ENCODE results near the gene ENDOG.
A peak's percentile ranks its signal among the peaks of the same experiment; 100 is the strongest.

Gene ENDOG

DNA sequence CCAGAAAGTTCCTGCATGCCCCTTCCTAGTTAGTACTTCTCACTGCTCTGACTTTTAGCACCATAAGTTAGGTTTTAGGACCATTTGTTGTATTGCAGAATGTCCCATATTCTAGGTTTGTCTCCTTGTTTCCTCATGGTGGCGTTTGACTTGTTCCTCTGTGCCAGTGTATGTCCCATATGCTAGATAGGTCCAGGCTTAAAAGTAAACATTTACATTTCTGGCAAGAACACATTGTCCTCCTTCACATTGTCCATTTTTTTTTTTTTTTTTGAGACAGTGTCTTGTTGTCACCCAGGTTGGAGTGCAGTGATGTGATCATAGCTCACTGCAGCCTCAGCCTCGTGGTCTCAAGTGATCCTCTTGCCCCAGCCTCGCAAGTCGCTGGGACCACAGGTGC is 15.8 kb upstream of the ENDOG start:
- no peak for DNase-seq

DNA sequence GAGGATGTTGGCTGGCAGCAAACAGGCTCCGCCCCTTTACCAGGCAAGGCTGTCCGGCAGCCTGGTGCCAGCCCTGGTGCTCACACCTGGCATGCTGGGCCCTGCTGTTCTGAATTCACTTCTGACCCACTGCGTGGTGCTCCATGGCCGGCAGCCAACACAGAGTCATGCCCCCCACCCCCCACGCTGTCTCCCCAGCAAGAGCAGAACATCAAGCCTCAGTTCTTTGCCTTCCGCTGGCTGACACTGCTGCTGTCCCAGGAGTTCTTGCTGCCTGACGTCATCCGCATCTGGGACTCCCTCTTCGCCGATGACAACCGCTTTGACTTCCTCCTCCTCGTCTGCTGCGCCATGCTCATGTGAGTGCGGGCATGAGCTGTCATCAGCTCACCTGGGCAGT is 12.6 kb upstream of the ENDOG start:
- no peak for DNase-seq

DNA sequence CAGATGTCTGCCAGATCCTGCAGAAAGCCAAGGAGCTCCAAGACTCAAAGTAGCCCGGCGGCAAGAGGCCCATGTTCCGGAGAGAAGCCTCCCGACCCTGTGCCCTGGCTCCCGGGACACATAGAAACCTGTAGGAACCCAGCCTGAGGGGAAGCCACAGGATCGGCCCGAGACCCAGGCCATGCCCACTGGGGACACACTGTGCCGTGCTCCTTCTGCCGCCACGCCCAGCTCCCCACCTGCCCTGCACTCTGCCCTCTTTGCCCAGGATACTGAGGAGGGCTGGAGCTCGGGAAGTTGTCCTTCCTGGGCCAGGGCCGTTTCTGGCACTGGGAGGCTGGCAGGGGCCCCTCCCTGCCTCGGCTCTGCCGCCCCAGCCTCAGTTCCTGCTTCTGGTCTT is 10.5 kb upstream of the ENDOG start:
- no peak for DNase-seq

DNA sequence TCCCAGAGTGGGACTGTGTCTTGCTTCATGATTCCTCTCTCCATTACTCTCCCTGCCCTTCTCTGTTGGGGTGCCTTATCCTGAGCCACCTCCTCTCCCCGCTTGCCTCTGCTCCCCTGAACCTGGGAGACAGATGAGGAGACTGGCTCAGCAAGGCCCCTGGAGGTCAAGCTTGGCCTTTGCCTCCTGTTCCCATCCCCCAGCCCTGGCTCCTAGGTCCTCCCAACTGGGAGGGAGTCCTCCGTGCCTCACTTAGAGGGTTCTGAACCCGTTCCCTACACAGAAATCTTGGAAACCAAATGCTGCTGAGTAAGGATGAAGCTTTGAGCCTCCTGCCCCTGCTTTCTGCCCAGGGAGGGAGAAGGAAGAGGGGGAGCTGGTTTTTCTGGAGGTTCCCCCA is 9.8 kb upstream of the ENDOG start:
- DNase-seq = no peak

DNA sequence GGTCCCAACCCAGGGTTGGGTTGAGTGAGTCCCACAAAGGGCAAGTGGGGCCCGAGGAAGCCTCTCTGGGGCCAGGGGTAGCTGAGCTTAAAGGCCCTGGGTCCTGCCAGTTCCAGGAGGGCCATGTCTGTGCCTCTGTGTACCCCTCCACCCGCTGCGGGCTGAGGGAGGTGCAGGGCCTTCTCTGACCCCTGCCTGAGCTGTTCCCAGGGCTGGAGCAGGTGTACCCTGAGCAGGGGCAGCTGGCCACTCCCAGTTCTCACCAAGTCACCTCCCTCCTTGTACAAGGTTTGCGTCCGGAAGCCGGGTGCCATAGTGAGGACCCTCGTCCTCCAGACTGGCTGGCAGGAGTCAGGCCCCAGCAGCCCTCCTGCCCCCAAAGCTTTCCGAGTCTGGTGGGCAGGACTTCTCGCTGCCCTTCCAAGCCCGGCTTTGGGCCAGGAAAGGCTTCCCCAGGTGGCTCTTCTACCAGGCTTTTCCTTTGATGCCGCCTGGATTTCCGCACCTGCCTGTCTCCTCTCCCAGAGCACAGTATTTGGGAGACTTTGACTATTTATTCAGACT is 9.2 kb upstream of the ENDOG start:
- DNase-seq = no peak

DNA sequence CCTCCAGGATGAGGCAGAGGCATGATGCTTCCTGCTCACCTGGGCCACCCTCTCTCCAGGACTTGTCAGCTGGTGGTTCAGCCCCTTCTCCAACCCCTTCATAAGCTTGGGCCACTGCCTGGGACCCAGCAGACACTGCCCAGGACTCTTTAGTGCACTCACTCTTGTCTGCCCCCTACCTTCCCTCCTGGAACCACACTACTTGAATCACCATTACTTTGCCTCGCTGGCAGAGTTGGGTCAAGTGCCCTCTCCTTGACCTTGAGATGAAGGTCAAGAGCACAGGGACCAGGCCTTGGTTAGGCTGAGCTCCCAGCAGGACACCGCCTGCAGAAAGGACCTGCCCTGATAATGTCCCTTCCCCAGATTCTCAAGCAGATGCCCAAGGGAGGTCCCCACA is 8.5 kb upstream of the ENDOG start:
- no peak for DNase-seq

DNA sequence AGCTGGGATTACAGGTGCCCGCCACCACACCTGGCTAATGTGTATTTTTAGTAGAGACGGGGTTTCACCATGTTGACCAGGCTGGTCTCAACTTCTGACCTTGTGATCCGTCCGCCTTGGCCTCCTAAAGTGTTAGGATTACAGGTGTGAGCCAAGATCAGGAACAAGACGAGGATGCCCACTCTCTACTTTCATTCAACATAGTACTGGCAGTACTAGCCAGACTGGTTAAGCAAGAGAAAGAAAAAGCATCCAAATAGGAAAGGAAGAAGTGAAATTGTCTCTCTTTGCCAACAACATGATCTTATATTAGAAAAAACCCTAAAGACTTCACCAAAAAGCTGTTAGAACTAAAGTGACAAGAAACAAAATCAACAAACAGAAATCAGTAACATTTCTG is 7.4 kb upstream of the ENDOG start:
- no peak for DNase-seq

DNA sequence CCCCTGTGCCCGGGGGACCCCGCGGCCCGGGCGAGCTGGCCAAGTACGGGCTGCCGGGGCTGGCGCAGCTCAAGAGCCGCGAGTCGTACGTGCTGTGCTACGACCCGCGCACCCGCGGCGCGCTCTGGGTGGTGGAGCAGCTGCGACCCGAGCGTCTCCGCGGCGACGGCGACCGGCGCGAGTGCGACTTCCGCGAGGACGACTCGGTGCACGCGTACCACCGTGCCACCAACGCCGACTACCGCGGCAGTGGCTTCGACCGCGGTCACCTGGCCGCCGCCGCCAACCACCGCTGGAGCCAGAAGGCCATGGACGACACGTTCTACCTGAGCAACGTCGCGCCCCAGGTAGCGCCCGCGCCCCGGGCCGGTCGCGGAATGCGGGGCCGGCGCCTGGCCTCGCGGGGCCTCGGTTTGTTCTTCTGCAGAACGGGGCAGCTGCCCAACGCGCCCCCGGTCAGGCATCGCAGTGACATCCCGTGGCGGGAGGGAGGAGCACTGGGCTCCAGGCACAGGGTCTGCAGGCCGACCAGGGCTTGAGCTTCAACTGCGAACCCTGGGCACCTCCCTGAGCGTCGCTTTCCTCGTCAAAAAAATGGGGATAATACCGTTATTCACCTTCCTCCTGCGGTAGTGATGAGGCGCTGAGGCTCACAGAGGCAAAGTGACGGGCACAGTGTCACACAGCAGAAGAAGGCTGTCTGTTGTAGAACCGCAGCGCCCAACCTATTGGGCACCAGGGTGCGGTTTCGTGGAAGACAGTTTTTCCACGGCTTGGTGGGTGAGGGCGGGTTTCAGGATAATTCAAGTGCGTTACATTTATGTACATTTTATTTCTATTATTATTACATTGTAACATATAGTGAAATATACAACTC is 777 bp downstream of the ENDOG start:
- peak; percentile 30 for DNase-seq

DNA sequence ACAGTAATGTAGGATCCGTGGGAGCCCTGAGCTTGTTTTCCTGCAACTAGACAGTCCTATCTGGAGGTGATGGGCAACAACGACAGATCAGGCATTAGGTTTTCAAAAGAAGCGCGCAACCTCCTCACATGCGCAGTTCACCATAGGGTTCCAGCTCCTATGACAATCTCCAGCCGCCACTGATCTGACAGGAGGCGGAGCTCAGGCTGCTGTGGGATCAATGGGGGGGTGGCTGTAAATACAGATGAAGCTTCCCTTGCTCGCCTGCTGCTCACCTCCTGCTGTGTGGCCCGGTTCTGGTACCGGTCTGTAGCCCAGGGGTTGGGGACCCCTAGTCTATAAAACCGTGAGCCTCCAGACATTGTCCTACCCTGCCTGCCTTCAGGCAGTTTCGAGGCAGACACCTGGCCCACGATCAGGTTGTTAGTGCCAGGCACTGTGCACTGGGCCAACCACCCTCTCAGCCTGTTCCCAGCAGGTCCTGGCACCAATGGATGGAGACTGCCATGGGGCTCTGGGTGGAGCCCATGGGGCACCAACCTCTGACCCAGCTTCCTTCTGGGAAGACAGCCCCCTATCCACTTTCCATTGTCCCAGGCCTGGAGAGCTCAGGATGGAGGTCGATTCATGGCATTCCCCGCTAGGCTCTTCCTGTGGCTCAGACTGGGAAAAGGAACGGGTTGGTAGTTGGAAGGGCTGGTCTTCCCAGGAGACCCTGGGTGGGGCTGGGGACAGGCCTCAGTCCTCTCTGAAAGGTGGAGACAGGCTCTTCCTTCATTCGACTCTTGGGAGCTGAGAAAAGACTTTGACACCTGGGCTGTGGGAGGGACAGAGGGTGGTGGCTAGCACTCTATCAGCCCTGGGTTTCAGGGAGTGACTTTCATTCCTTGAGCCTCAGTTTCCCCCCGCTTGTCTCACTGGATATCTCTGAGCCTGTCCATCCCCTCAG is 1.7 kb downstream of the ENDOG start:
- DNase-seq = no peak

DNA sequence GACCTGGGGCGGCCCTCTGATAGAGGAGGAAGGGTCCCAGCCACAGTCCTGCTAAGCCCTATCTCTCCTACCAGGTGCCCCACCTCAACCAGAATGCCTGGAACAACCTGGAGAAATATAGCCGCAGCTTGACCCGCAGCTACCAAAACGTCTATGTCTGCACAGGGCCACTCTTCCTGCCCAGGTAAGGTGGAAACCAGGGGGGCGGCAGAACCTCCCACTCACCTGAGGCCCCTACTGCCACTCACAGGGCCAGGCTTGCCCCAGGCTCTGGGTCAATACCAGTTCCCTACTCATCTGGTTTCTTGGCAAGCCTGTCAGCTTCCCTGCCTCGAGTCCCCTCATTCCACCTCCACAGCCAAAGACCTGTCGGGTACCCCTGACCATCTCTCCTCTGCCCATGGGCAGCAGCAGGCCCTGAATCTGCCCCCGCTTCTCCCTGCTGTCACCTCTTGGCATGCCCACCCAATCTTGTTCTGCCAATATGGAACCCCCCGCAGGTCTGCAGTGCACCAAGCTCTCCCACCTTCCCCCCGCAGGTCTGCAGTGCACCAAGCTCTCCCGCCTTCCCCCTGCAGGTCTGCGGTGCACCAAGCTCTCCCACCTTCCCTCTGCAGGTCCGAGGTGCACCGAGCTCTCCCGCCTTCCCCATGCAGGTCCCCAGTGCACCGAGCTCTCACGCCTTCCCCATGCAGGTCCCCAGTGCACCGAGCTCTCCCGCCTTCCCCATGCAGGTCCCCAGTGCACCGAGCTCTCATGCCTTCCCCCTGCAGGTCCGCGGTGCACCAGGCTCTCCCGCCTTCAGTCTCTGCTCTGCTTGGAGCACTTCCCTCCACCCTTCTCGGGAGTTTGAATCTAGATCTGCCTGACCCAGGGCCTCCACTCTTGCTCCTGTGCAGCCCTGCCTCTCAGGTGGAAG is 2.6 kb downstream of the ENDOG start:
- DNase-seq = no peak

DNA sequence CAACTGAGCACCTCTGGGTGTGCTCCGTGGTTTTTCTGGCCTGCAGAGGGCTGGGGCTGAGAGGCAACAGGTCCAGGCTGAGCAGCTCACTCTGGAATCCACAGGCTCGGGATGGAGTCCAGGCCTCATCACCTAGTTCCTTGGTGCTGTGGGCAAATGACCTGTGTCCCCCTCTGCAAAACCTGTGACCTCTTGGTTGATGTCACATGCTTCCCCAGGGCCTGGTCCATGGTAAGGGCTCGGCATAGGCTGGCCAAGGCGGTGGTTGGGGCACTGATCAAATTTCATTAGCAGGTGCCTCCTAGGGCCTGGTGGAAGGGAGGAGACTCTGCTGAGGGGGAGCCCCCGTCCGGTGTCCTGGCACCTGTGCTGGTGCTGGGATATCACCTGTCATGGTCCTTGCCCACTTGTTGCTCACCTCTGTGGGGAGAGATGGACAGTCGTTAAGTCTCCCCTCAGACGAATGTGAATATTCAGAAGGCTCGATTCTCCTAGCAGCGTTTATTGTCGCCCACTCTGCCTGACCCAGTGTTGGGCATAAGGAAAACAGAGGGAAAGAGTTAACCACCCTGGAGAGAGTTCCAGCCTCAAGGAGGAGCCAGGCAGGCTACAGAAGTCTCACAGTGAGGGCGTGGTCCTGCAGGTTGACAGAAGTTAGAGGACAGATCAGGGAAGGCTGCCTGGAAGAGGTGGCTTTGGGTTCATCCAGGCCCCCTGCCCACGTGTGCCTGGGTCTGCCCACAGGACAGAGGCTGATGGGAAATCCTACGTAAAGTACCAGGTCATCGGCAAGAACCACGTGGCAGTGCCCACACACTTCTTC is 3.5 kb downstream of the ENDOG start:
- DNase-seq = no peak

DNA sequence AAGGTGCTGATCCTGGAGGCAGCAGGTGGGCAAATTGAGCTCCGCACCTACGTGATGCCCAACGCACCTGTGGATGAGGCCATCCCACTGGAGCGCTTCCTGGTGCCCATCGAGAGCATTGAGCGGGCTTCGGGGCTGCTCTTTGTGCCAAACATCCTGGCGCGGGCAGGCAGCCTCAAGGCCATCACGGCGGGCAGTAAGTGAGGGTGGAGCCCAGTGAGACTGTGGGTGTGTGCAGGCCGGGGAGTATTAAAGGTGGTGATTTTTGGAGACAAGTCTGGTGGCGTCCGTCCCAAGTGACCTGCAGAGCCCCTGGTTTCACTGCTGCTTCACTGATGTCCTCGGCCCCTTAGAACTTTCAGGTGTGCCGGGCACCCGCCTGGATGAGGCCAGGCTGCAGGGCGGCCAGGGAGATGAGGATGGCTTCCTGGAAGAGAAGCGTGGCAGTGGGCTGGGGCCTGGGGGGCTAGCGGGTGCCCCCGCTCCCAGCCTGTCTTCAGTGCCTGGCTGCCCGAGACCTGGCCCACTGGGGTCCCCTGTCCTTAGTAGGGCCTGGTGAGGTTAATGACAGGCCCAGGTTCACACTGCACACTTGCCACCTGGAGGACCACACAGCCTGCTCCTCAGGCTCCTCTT is 4.2 kb downstream of the ENDOG start:
- DNase-seq = no peak

DNA sequence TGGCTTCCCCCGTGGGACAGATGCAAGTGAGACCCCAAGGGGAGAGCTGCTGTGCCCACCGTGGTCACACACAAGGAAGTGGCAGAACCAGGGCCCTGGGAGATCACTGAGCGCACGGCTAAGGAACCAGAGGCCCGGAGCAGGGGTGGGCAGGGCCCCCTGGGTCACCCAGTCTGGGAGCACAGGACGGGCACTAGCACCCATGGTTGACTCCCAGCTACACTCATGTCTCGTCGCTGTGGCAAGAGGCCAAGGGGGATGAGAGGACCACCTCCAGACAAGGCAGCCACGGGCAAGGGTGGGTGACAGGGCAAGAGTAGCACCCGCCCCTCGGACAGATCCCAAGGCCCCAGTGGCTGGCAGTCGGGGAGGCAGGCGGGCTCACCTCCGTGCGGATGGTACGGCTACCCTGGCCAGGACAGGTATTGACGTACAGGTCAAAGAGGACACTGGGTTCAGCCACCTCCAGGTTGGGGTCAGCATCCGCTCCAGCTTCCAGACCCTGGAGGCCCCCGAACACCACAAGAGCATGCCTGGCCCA is 5.1 kb downstream of the ENDOG start:
- no peak for DNase-seq

DNA sequence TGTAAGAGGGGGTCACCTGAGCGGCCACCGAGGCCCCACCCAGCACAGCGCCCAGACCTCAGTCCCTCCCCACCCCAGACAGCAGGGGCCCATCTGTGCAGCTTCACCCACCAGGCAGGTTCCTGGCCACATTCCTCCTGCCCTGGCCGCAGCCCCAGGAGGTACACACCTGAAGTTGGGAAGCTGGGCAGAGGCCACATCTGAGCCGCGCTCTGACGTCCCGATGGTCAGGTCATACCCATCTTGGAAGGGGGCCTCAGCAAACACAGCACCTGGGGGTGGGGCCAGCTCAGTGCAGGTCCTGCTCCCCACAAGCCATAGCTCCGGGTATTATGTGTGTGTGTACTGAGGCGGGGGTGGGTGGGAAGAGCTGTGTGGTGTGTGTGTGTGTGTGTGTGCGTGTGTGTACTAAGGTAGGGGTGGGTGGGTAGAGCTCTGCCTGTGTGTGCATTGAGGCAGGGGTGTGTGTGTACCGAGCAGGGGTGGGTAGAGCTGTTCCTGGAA is 5.7 kb downstream of the ENDOG start:
- DNase-seq = no peak

DNA sequence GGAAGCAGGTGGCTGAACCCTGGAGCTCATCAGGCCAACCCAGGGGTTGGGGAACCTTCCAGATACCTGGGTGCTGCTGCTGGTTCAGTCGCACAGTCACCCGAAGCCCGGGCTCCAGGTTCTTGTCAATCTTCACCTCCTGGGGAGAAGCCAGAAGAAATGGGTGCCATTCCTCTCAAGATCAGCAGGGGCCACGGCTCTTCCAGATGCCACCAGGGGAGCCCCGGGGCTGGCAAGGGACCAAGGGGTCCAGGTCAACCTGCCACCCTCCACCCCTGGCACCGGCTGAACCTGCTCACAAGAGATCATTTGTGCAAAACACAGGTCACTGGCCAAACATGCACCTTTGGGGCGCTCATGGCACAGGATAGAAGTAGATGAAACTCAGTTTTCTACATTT is 6.6 kb downstream of the ENDOG start:
- DNase-seq = no peak

DNA sequence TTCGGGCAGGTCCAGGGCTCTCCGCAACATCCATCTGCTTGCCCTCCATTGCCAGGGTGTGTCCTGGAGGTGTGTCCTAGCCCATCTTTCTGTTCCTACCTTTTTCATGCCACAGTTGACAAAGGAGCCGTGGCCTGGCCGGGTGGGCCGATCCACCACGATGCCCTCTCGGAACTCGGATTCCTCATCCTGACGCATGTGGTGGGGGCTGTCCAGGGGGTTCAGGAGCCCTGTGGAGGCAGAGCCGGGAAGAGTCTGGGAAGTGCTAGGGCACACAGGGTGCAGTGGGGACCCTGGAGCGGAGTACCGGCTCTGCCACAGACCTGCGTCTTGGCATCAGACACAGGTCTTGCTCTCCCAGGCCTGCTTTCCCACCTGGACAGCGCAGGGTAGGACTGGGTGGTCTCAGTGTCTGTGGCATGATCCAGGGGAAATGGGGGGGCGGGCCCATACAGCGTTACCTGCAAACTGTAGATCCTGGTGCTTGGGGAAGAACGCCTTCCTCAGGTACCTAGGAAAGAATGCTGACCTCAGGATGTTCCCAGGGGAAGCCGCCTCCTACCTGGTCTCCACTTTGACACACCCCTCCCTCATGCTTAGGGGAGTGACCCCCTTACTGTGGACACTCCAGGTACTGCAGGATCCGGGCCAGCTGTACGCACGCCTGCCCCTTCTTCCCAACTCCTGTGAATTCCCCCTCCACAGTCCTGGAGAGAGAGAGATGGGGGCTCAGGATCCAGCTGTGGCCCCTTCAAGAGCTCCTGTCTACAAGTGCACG is 7.8 kb downstream of the ENDOG start:
- DNase-seq = no peak

DNA sequence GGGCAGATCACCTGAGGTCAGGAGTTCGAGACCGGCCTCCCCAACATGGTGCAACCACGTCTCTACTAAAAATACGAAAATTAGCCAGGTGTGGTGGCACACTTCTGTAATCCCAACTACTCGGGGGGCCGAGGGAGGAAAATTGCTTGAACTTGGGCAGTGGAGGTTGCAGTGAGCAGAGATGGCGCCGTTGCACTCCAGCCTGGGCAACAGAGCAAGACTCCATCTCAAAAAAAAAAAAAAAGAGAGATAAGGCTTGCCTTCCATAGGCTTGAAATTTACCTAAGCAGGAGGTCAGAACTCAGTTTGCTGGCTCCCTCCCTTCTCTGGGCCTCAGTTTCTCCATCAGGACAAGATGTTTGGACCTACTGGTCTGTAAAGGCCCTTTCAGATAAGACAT is 10.0 kb downstream of the ENDOG start:
- no peak for DNase-seq

DNA sequence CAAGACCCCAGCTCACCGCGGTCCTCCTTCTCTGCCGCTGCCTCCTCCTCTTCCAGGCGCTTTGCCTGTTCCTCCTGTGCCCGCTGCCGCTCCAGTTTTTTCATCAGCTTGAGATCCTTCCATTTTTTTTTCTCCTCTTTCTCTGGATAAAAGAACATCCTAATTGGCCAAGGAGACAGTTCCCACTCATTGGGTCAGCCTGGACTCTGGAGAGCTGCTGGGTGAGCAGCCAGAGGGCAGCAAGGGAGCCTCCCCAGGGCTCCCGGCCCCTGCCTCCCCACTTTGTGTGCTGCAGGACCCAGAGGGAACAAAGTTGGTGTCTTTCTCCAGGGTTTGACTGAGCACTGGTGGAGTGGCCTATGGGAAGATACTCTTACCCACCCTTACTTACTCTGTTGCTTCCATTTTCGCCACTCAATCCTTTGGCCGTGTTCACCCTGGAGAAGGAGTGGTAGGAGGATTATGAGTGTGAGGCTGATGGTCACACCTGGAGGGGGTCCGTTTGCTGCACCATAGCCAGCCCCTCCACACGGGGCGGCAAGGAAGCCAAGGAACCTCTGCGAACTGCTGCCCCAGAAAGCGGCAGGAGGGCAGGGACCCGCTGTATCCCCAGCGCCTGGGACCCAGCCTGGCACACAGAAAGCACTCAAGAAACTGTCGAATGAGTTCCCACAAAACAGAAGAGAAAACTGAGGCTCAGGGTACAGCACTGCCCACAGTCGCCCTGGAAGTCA is 10.6 kb downstream of the ENDOG start:
- no peak for DNase-seq
